SKM-1 (cell line): Measurements from ENCODE around the gene HAS3.
"Not testable (repeated sequence)": the region's sequence is repeated elsewhere in the genome, so short reads cannot be mapped to it uniquely, and the experiment has no call there.

Source experiments
- DNase-seq: peaks from one replicate; lab custom pipeline; 2025; ENCODE audit not compliant: unreplicated experiment; lab: John Stamatoyannopoulos, UW

HAS3 gene

GRCh38 chr16:69115837-69116236 lies 10.4 kb downstream of the HAS3 start:
- DNase-seq = no peak

GRCh38 chr16:69116256-69116875 lies 10.9 kb downstream of the HAS3 start:
- DNase-seq = no peak

GRCh38 chr16:69116906-69117305 lies 11.5 kb downstream of the HAS3 start:
- DNase-seq = no peak

GRCh38 chr16:69118468-69118867 lies 13.0 kb downstream of the HAS3 start:
- no peak for DNase-seq

GRCh38 chr16:69118994-69119393 lies 13.5 kb downstream of the HAS3 start:
- no peak for DNase-seq

GRCh38 chr16:69119536-69119935 lies 14.1 kb downstream of the HAS3 start:
- no peak for DNase-seq

- DNase-seq = no peak
Measured at GRCh38 chr16:69120096-69120664, 14.7 kb downstream of the HAS3 start.

- peak; percentile 68 for DNase-seq
Measured at GRCh38 chr16:69123910-69124309, 18.5 kb downstream of the HAS3 start.

- not testable (repeated sequence) for DNase-seq
Measured at GRCh38 chr16:69124406-69124805, 19.0 kb downstream of the HAS3 start.

GRCh38 chr16:69124961-69125360 lies 19.5 kb downstream of the HAS3 start:
- not testable (repeated sequence) for DNase-seq

GRCh38 chr16:69126221-69126620 lies 20.8 kb downstream of the HAS3 start:
- DNase-seq = no peak

GRCh38 chr16:69126801-69127200 lies 21.3 kb downstream of the HAS3 start:
- DNase-seq = not testable (repeated sequence)

- no peak for DNase-seq
Measured at GRCh38 chr16:69127966-69128510, 22.6 kb downstream of the HAS3 start.

- no peak for DNase-seq
Measured at GRCh38 chr16:69130461-69130860, 25.0 kb downstream of the HAS3 start.

GRCh38 chr16:69131167-69131838 lies 25.9 kb downstream of the HAS3 start:
- peak; percentile 70 for DNase-seq

- DNase-seq = peak; percentile 58
Measured at GRCh38 chr16:69131839-69132423, 26.5 kb downstream of the HAS3 start.

- peak; percentile 47 for DNase-seq
Measured at GRCh38 chr16:69132424-69133252, 27.2 kb downstream of the HAS3 start, which contains the start of the genes CHTF8 and UTP4. Gene CHTF8, minus strand, starts transcription at chr16:69132588. Its CDS starts 11,130 bp downstream, at chr16:69121458. Gene UTP4, plus strand, starts transcription at chr16:69132649. Its CDS starts 811 bp downstream, at chr16:69133460.

GRCh38 chr16:69133373-69133954 lies 28.0 kb downstream of the HAS3 start:
- no peak for DNase-seq

- DNase-seq = no peak
Measured at GRCh38 chr16:69138608-69139007, 33.2 kb downstream of the HAS3 start.

- not testable (repeated sequence) for DNase-seq
Measured at GRCh38 chr16:69139464-69139863, 34.0 kb downstream of the HAS3 start.
